SK-N-DZ (cell line): Measurements from ENCODE around the gene MRPS23.
A peak's percentile ranks its signal among the peaks of the same experiment; 100 is the strongest.

Source experiments
- DNase-seq: peaks from one replicate; pipeline ENCODE4 v3.0.0-alpha.2; 2015; ENCODE audit warnings: low spot score

MRPS23 gene

GRCh38 chr17:57879437-57880085, 29.7 kb upstream of the MRPS23 start:
- no peak for DNase-seq

- no peak for DNase-seq
Measured at GRCh38 chr17:57877803-57878377, 28.0 kb upstream of the MRPS23 start.

- no peak for DNase-seq
Measured at GRCh38 chr17:57876866-57877237, 27.0 kb upstream of the MRPS23 start.

- DNase-seq = no peak
Measured at GRCh38 chr17:57876023-57876865, 26.4 kb upstream of the MRPS23 start.

GRCh38 chr17:57875290-57876022, 25.6 kb upstream of the MRPS23 start:
- peak; percentile 67 for DNase-seq

DNA sequence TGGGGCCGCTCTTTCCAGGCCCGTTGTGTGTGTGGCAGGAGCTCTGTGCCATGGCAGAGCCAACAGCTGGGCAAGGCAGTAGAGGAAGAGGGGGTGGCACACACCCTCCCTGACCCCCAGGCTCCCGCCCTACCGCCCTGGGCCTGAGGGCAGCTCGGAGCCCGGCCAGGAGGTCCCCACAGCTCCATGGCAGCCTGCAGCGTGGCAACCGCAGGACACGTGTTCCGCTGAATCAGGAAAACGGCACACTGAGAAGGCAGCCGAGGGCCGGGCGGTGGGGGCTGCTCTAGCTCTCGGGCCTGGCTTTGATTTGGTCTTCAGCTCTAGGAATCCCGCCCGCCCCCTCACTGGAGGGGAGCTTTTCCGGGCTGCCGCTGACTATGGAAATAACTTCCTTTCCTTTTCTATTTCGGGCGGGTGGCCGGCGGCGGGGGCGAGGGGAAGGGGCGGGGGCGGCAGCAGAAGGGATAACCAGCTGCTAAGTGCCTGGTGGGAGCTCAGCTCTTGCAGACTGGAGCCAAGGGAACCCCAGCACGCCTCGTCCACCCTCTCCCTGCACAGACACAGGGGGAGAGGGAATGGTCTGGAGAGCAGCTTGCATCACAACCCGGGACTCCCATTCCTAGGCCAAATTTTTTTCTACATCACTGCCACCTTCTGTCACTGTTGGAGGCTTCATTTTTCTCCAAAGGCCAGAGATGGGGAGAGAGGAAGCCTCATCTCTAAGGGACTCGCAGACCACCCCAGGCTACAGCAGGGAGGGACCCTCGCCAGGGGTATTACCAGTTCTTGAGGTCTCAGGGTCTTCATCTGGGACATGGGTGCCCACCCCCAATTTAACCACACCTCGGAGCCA, 24.8 kb upstream of the MRPS23 start:
- DNase-seq = peak; percentile 69

GRCh38 chr17:57874058-57874419, 24.2 kb upstream of the MRPS23 start:
- no peak for DNase-seq

- no peak for DNase-seq
Measured at GRCh38 chr17:57873261-57874057, 23.6 kb upstream of the MRPS23 start.

GRCh38 chr17:57872536-57872935, 22.7 kb upstream of the MRPS23 start:
- no peak for DNase-seq

- no peak for DNase-seq
Measured at GRCh38 chr17:57871863-57872262, 22.0 kb upstream of the MRPS23 start.

DNA sequence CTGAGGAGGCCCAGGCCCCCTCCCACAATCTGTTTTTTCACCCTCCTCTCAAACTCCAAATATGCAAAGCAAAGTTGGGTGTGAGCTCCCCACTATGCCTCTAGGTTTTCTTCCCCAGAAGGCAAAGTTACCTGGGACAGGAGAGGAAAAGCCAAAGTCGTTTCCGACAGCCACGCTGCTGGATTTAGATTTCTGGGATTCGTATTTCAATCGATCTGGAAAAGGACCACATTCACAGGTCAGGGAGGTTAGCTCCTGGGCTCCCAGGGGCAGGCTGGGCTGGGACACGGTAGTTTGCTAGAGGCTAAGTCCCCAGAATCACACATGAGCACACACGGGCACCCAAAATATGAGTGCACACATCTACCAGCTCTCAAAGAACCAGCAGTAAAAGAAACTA, 21.3 kb upstream of the MRPS23 start:
- DNase-seq = no peak

- no peak for DNase-seq
Measured at GRCh38 chr17:57870283-57870635, 20.4 kb upstream of the MRPS23 start.

- no peak for DNase-seq
Measured at GRCh38 chr17:57869617-57870282, 19.9 kb upstream of the MRPS23 start.

- no peak for DNase-seq
Measured at GRCh38 chr17:57868910-57869616, 19.2 kb upstream of the MRPS23 start.

GRCh38 chr17:57868007-57868909, 18.4 kb upstream of the MRPS23 start:
- peak; percentile 87 for DNase-seq

GRCh38 chr17:57867126-57867525, 17.3 kb upstream of the MRPS23 start:
- no peak for DNase-seq

GRCh38 chr17:57866723-57867122, 16.9 kb upstream of the MRPS23 start:
- DNase-seq = no peak

GRCh38 chr17:57866319-57866718, 16.5 kb upstream of the MRPS23 start:
- DNase-seq = no peak
